Ishikawa (cell line): ENCODE data around the gene MAEA.
A peak's percentile ranks its signal among the peaks of the same experiment; 100 is the strongest.

ENCODE experiments used
- CEBPB ChIP-seq: IDR thresholded peaks from 2 replicates; pipeline ENCODE4 v1.6.1; 2012
- CREB1 ChIP-seq: IDR thresholded peaks from 2 replicates; pipeline ENCODE4 v1.6.1; 2012; ENCODE audit warnings: low read depth
- EGR1 ChIP-seq: IDR thresholded peaks from 2 replicates; pipeline ENCODE4 v1.6.1; 2012
- EP300 ChIP-seq: IDR thresholded peaks from 2 replicates; pipeline ENCODE4 v1.6.1; 2012; ENCODE audit warnings: borderline replicate concordance
- FOXM1 ChIP-seq: IDR thresholded peaks from 2 replicates; pipeline ENCODE4 v1.6.1; 2012; ENCODE audit warnings: low read depth, borderline replicate concordance
- MAX ChIP-seq: IDR thresholded peaks from 2 replicates; pipeline ENCODE4 v1.6.1; 2012
- NFIC ChIP-seq: IDR thresholded peaks from 2 replicates; pipeline ENCODE4 v1.6.1; 2012
- RAD21 ChIP-seq: IDR thresholded peaks from 2 replicates; pipeline ENCODE4 v1.6.1; 2012; ENCODE audit warnings: low read depth
- REST ChIP-seq: IDR thresholded peaks from 2 replicates; pipeline ENCODE4 v1.6.1; 2012; ENCODE audit warnings: low read depth, mild to moderate bottlenecking
- TAF1 ChIP-seq: IDR thresholded peaks from 2 replicates; pipeline ENCODE4 v1.6.1; 2012; ENCODE audit warnings: low read depth, mild to moderate bottlenecking
- TCF12 ChIP-seq: IDR thresholded peaks from 2 replicates; pipeline ENCODE4 v1.6.1; 2012; ENCODE audit warnings: low read depth
- TEAD4 ChIP-seq: IDR thresholded peaks from 2 replicates; pipeline ENCODE4 v1.6.1; 2012
- USF1 ChIP-seq: IDR thresholded peaks from 2 replicates; pipeline ENCODE4 v1.6.1; 2012
- YY1 ChIP-seq: IDR thresholded peaks from 2 replicates; pipeline ENCODE4 v1.6.1; 2012; ENCODE audit warnings: low read depth
- ZBTB7A ChIP-seq: IDR thresholded peaks from 2 replicates; pipeline ENCODE4 v1.6.1; 2012; ENCODE audit warnings: low read depth

Gene MAEA

GRCh38 chr4:1285790-1286553, 3.7 kb upstream of the MAEA start:
- peak; percentile 47 for TF ChIP-seq RAD21
- TF ChIP-seq CREB1: no peak
- no peak for TF ChIP-seq FOXM1

- TF ChIP-seq TCF12: no peak
Measured at GRCh38 chr4:1288786-1289185, 905 bp upstream of the MAEA start.

- no peak for TF ChIP-seq REST
- no peak for TF ChIP-seq CEBPB
- no peak for TF ChIP-seq RAD21
- no peak for TF ChIP-seq EGR1
- TF ChIP-seq FOXM1: no peak
- no peak for TF ChIP-seq MAX
- TF ChIP-seq USF1: no peak
- TF ChIP-seq CREB1: no peak
- no peak; the same call in none of the 2 replicates for TF ChIP-seq TAF1
Measured at GRCh38 chr4:1290165-1290977, 680 bp downstream of the MAEA start.

- TF ChIP-seq NFIC (no peak), REST (no peak), EP300 (no peak), TEAD4 (no peak), CREB1 (no peak), YY1 (no peak), TCF12 (no peak), MAX (no peak), EGR1 (no peak), FOXM1 (no peak), TAF1 (no peak), CEBPB (no peak), USF1 (no peak), ZBTB7A (no peak), RAD21 (no peak)
Measured at GRCh38 chr4:1291091-1291490, 1.4 kb downstream of the MAEA start.

- TF ChIP-seq TCF12 (no peak), NFIC (no peak), TEAD4 (no peak), FOXM1 (no peak), CEBPB (no peak)
Measured at GRCh38 chr4:1291996-1292702, 2.5 kb downstream of the MAEA start.

- TF ChIP-seq EP300: no peak
- TF ChIP-seq ZBTB7A: no peak
- TF ChIP-seq USF1: no peak
- TF ChIP-seq YY1: no peak
- no peak for TF ChIP-seq REST
- TF ChIP-seq EGR1: no peak
- no peak for TF ChIP-seq RAD21
- TF ChIP-seq CREB1: no peak
- no peak for TF ChIP-seq MAX
Measured at GRCh38 chr4:1293531-1293941, 3.8 kb downstream of the MAEA start.
